CD8-positive, alpha-beta memory T cell (primary cell): ENCODE results near the gene FYN. TPM values are rescaled to one million over a fixed set of nuclear protein-coding genes. Genes with fewer than 3 reads are reported as not detected.

ENCODE experiments used
- CTCF ChIA-PET: fragments of 350-600 bp; sonication (Branson Sonifier 250); formaldehyde crosslinking; loops from one replicate; lab custom pipeline; 2021; ENCODE audit warnings: antibody characterized with exemption; lab: Charles Lee
- POLR2A ChIA-PET: fragments of 350-600 bp; sonication (Branson Sonifier 250); formaldehyde crosslinking; loops from one replicate; lab custom pipeline; 2021; ENCODE audit warnings: antibody characterized with exemption; lab: Charles Lee
- DNase-seq, 5 donors: peaks; one replicate each; pipeline versions ENCODE4 v3.0.0 to v3.0.0-alpha.2; 2020 to 2022; ENCODE audit warnings: mixed read lengths in 1 of 5
- H3K27ac ChIP-seq: one replicate; pipeline ENCODE4 v1.7.0; 2013; ENCODE audit warnings: low read depth, mild to moderate bottlenecking, low read length, moderate library complexity
- H3K27me3 ChIP-seq: 2 replicates; pipeline ENCODE4 v1.7.0; 2013; ENCODE audit warnings: low read length, mild to moderate bottlenecking; ENCODE audit not compliant: insufficient read depth, poor library complexity, severe bottlenecking
- H3K36me3 ChIP-seq: 2 replicates; pipeline ENCODE4 v1.7.0; 2013; ENCODE audit warnings: mild to moderate bottlenecking, low read length, moderate library complexity; ENCODE audit not compliant: insufficient read depth
- H3K4me1 ChIP-seq: 2 replicates; pipeline ENCODE4 v1.7.0; 2013; ENCODE audit warnings: mild to moderate bottlenecking, low read length, moderate library complexity; ENCODE audit not compliant: insufficient read depth
- H3K4me3 ChIP-seq: 2 replicates; pipeline ENCODE4 v1.7.0; 2013; ENCODE audit warnings: mild to moderate bottlenecking, low read length
- H3K9me3 ChIP-seq: 2 replicates; pipeline ENCODE4 v1.7.0; 2013; ENCODE audit warnings: mild to moderate bottlenecking, low read length
- H3K27ac Mint-ChIP-seq, 8 donors: one replicate each; pipeline ENCODE4 v1.8.0; 2020 to 2021; ENCODE audit warnings: mixed read lengths in 8 of 8, mild to moderate bottlenecking in 6 of 8, inconsistent platforms in 3 of 8, moderate library complexity in 3 of 8
- H3K27me3 Mint-ChIP-seq, 2 donors: one replicate each; pipeline ENCODE4 v1.8.0; 2020 to 2021; ENCODE audit warnings: mixed read lengths in 2 of 2, mild to moderate bottlenecking in 1 of 2, moderate library complexity in 1 of 2
- H3K36me3 Mint-ChIP-seq, 3 donors: one replicate each; pipeline ENCODE4 v1.8.0; 2020 to 2021; ENCODE audit warnings: mixed read lengths in 3 of 3, inconsistent platforms in 1 of 3, mild to moderate bottlenecking in 1 of 3
- H3K4me1 Mint-ChIP-seq, 3 donors: one replicate each; pipeline ENCODE4 v1.8.0; 2020 to 2021; ENCODE audit warnings: mixed read lengths in 3 of 3, inconsistent platforms in 1 of 3, mild to moderate bottlenecking in 1 of 3
- H3K4me3 Mint-ChIP-seq, 7 donors: one replicate each; pipeline ENCODE4 v1.8.0; 2020 to 2021; ENCODE audit warnings: mixed read lengths in 7 of 7, mild to moderate bottlenecking in 6 of 7, moderate library complexity in 4 of 7, inconsistent platforms in 2 of 7
- H3K9me3 Mint-ChIP-seq, 5 donors: one replicate each; pipeline ENCODE4 v1.8.0; 2020 to 2022; ENCODE audit warnings: mixed read lengths in 5 of 5, mild to moderate bottlenecking in 3 of 5, moderate library complexity in 2 of 5, inconsistent platforms in 1 of 5
- polyA plus RNA-seq: library from polyadenylated mRNA; unstranded; fragments of 300-500 nt; fragmentation: Illumina TruSeq; gene quantifications from one replicate; pipeline ENCODE4 v1.2.3, GENCODE V29; 2021
- total RNA-seq, 2 experiments: library from RNA; stranded (reverse); gene quantifications; one replicate each; pipeline ENCODE4 v1.2.3, GENCODE V29; 2021

FYN gene
- total and polyA plus RNA-seq, 3 experiments from 2014 or later: 481 to 611 (median 491) TPM

- Mint-ChIP-seq H3K4me3 (no peak overlapping the region), H3K4me1 (no peaks in the 10 kb centered on the region), H3K27me3 (peaks cover 2 to 15% of the 10 kb centered on the region in 2 donors), H3K36me3 (no peaks in the 10 kb centered on the region), H3K27ac (no peak overlapping the region), H3K9me3 (no peaks in the 10 kb centered on the region)
- CTCF ChIA-PET: no interaction called here
- H3K36me3 ChIP-seq: no peaks in the 10 kb centered on the region
- DNase-seq: no peak
- no peak overlapping the region for H3K4me3 ChIP-seq
- no peaks in the 10 kb centered on the region for H3K9me3 ChIP-seq
- POLR2A ChIA-PET: no interaction called here
- no peaks in the 10 kb centered on the region for H3K4me1 ChIP-seq
- H3K27me3 ChIP-seq: no peaks in the 10 kb centered on the region
- no peak overlapping the region for H3K27ac ChIP-seq
These were observed 254.8 kb downstream of the FYN start for GRCh38 chr6:111618407-111618806.

GRCh38 chr6:111617149-111617548, 256.1 kb downstream of the FYN start:
- ChIA-PET POLR2A (no interaction called here), CTCF (no interaction called here)
- Histone ChIP-seq H3K27me3 (no peaks in the 10 kb centered on the region), H3K4me1 (no peaks in the 10 kb centered on the region), H3K36me3 (no peaks in the 10 kb centered on the region), H3K4me3 (no peak overlapping the region), H3K9me3 (no peaks in the 10 kb centered on the region), H3K27ac (no peak overlapping the region)
- H3K9me3 Mint-ChIP-seq: peaks cover 0 to 1% (median 0%) of the 10 kb centered on the region in 5 donors
- H3K27ac Mint-ChIP-seq: no peak overlapping the region
- no peaks in the 10 kb centered on the region for H3K4me1 Mint-ChIP-seq
- H3K27me3 Mint-ChIP-seq: peaks cover 2 to 15% of the 10 kb centered on the region in 2 donors
- H3K4me3 Mint-ChIP-seq: no peak overlapping the region
- DNase-seq: no peak
- H3K36me3 Mint-ChIP-seq: peaks cover 0 to 4% (median 0%) of the 10 kb centered on the region in 3 donors

GRCh38 chr6:111615916-111616612, 257.2 kb downstream of the FYN start:
- H3K36me3 ChIP-seq: no peaks in the 10 kb centered on the region
- no peak overlapping the region for H3K27ac Mint-ChIP-seq
- H3K36me3 Mint-ChIP-seq: peaks cover 0 to 10% (median 0%) of the 10 kb centered on the region in 3 donors
- H3K27me3 ChIP-seq: no peaks in the 10 kb centered on the region
- H3K27ac ChIP-seq: no peak overlapping the region
- H3K27me3 Mint-ChIP-seq: peaks cover 3 to 15% of the 10 kb centered on the region in 2 donors
- ChIA-PET CTCF (no interaction called here), POLR2A (no interaction called here)
- no peak for DNase-seq
- no peaks in the 10 kb centered on the region for H3K4me1 Mint-ChIP-seq
- H3K4me3 Mint-ChIP-seq: no peak overlapping the region
- no peak overlapping the region for H3K4me3 ChIP-seq
- no peaks in the 10 kb centered on the region for H3K9me3 ChIP-seq
- no peaks in the 10 kb centered on the region for H3K4me1 ChIP-seq
- H3K9me3 Mint-ChIP-seq: peaks cover 0 to 2% (median 0%) of the 10 kb centered on the region in 5 donors

GRCh38 chr6:111614833-111615582, 258.2 kb downstream of the FYN start:
- Mint-ChIP-seq H3K27me3 (peaks cover 3 to 15% of the 10 kb centered on the region in 2 donors), H3K9me3 (peaks cover 0 to 2% (median 0%) of the 10 kb centered on the region in 5 donors), H3K36me3 (peaks cover 0 to 12% (median 0%) of the 10 kb centered on the region in 3 donors), H3K27ac (no peak overlapping the region), H3K4me3 (no peak overlapping the region), H3K4me1 (no peaks in the 10 kb centered on the region)
- Histone ChIP-seq H3K4me1 (no peaks in the 10 kb centered on the region), H3K9me3 (no peaks in the 10 kb centered on the region), H3K27ac (no peak overlapping the region), H3K36me3 (no peaks in the 10 kb centered on the region), H3K27me3 (no peaks in the 10 kb centered on the region), H3K4me3 (no peak overlapping the region)
- DNase-seq: no peak
- POLR2A ChIA-PET: no interaction called here
- CTCF ChIA-PET: no interaction called here

GRCh38 chr6:111612379-111612778, 260.9 kb downstream of the FYN start:
- Mint-ChIP-seq H3K27ac (no peak overlapping the region), H3K9me3 (peaks cover 0 to 2% (median 0%) of the 10 kb centered on the region in 5 donors), H3K4me1 (no peaks in the 10 kb centered on the region), H3K36me3 (peaks cover 0 to 12% (median 0%) of the 10 kb centered on the region in 3 donors), H3K27me3 (peaks cover 3 to 15% of the 10 kb centered on the region in 2 donors), H3K4me3 (no peak overlapping the region)
- Histone ChIP-seq H3K27ac (no peak overlapping the region), H3K27me3 (no peaks in the 10 kb centered on the region), H3K9me3 (no peaks in the 10 kb centered on the region), H3K36me3 (no peaks in the 10 kb centered on the region), H3K4me1 (no peaks in the 10 kb centered on the region), H3K4me3 (no peak overlapping the region)
- CTCF ChIA-PET: no interaction called here
- DNase-seq: no peak
- POLR2A ChIA-PET: no interaction called here

- Histone ChIP-seq H3K27me3 (no peaks in the 10 kb centered on the region), H3K9me3 (no peaks in the 10 kb centered on the region), H3K4me3 (no peak overlapping the region), H3K4me1 (no peaks in the 10 kb centered on the region), H3K36me3 (no peaks in the 10 kb centered on the region), H3K27ac (no peak overlapping the region)
- ChIA-PET CTCF (no interaction called here), POLR2A (no interaction called here)
- peaks cover 3 to 15% of the 10 kb centered on the region in 2 donors for H3K27me3 Mint-ChIP-seq
- H3K27ac Mint-ChIP-seq: peak overlapping the region in 1 of 8 donors; percentile 55
- peak overlapping the region in 2 of 7 donors; percentile 25 to 39 for H3K4me3 Mint-ChIP-seq
- H3K9me3 Mint-ChIP-seq: peaks cover 0 to 2% (median 0%) of the 10 kb centered on the region in 5 donors
- no peak for DNase-seq
- H3K36me3 Mint-ChIP-seq: peaks cover 0 to 12% (median 4%) of the 10 kb centered on the region in 3 donors
- peaks cover 8 to 12% (median 11%) of the 10 kb centered on the region in 3 donors for H3K4me1 Mint-ChIP-seq
These were observed 262.6 kb downstream of the FYN start for GRCh38 chr6:111610548-111611172.
